GM12878 (cell line): Measurements from ENCODE around the gene SLC1A1. TPM values are rescaled to one million over a fixed set of nuclear protein-coding genes. Genes with fewer than 3 reads are reported as not detected.

Source experiments
- ATAC-seq: fragments of 200-7000 bp; cut with Tn5 transposase; 3 replicates; pipeline ENCODE4 v1.9.1; 2020; ENCODE audit warnings: mild to moderate bottlenecking, moderate library complexity
- BruUV-seq: library from RNA; stranded (reverse); fragments of 400-500 nt; replicated peaks from 2 replicates; lab custom pipeline; 2021; lab: Mats Ljungman, UMichigan
- CTCF ChIA-PET: fragments of 300-600 bp; sonication (Branson Sonifier 250); formaldehyde crosslinking; extraction: SDS; loops from one replicate; lab custom pipeline; 2021; ENCODE audit warnings: inconsistent platforms; lab: Yijun Ruan, JAX
- POLR2A ChIA-PET: fragments of 350-600 bp; formaldehyde crosslinking; extraction: SDS; loops from one replicate; lab custom pipeline; 2021; ENCODE audit warnings: inconsistent platforms; lab: Charles Lee
- RAD21 ChIA-PET: fragments of 300-600 bp; sonication (Branson Sonifier 250); formaldehyde crosslinking; loops from one replicate; lab custom pipeline; 2023; ENCODE audit warnings: antibody characterized with exemption; ENCODE audit not compliant: unreplicated experiment; lab: Charles Lee
- SMC1A ChIA-PET: fragments of 300-600 bp; sonication (Branson Sonifier 250); formaldehyde crosslinking; loops from one replicate; lab custom pipeline; 2023; ENCODE audit not compliant: unreplicated experiment, uncharacterized antibody; lab: Charles Lee
- DNase-seq: peaks from one replicate; pipeline ENCODE4 v3.0.0-alpha.2; 2011; ENCODE audit warnings: low read depth, low spot score
- FAIRE-seq: peaks from 3 replicates; lab custom pipeline; 2011; peaks lifted over from hg19 to GRCh38; lab: Jason Lieb, UNC
- H2AFZ ChIP-seq: 2 replicates; pipeline ENCODE4 v1.6.0; 2011; ENCODE audit warnings: low read depth, low read length, control low read depth; ENCODE audit not compliant: control insufficient read depth
- H3K27ac ChIP-seq: 2 replicates; pipeline ENCODE4 v1.5.1; 2011; ENCODE audit warnings: control low read depth; ENCODE audit not compliant: control insufficient read depth, insufficient read depth
- H3K27me3 ChIP-seq, 2 experiments: replicated peaks in 1 of 2; 2 replicates each; pipeline versions ENCODE4 v1.6.0 to v1.6.1; 2011; ENCODE audit warnings: low read length in 1 of 2; ENCODE audit not compliant: control insufficient read depth in 2 of 2, insufficient read depth in 2 of 2
- H3K36me3 ChIP-seq, 2 experiments: 2 replicates each; pipeline ENCODE4 v1.5.1; 2011; ENCODE audit warnings: low read length in 1 of 2; ENCODE audit not compliant: control insufficient read depth in 2 of 2, insufficient read depth in 2 of 2
- H3K4me1 ChIP-seq: 2 replicates; pipeline ENCODE4 v1.6.1; 2011; ENCODE audit warnings: mild to moderate bottlenecking, low read length, moderate library complexity, mixed read lengths; ENCODE audit not compliant: control insufficient read depth, insufficient read depth
- H3K4me2 ChIP-seq: 2 replicates; pipeline ENCODE4 v1.6.0; 2011; ENCODE audit warnings: control low read depth; ENCODE audit not compliant: control insufficient read depth, insufficient read depth
- H3K4me3 ChIP-seq: fragments of 200-600 bp; sonication (generic); 2 replicates; pipeline ENCODE4 v1.5.1; 2016
- H3K79me2 ChIP-seq: 2 replicates; pipeline ENCODE4 v1.6.0; 2011; ENCODE audit warnings: low read length; ENCODE audit not compliant: control insufficient read depth, insufficient read depth
- H3K9ac ChIP-seq: 2 replicates; pipeline ENCODE4 v1.8.0; 2011; ENCODE audit warnings: low read length, control low read depth, mixed read lengths; ENCODE audit not compliant: control insufficient read depth, insufficient read depth
- H3K9me3 ChIP-seq: replicated peaks from 3 replicates; pipeline ENCODE4 v1.5.1; 2011; ENCODE audit warnings: mild to moderate bottlenecking, low read length; ENCODE audit not compliant: control insufficient read depth, insufficient read depth
- H4K20me1 ChIP-seq: 2 replicates; pipeline ENCODE4 v1.6.0; 2011; ENCODE audit not compliant: control insufficient read depth, insufficient read depth
- POLR2AphosphoS2 ChIP-seq: IDR thresholded peaks from 2 replicates; pipeline ENCODE4 v1.6.1; 2011; ENCODE audit warnings: low read depth, mild to moderate bottlenecking, low read length, improper control_type of control experiment, moderate library complexity
- TARDBP ChIP-seq: IDR thresholded peaks from 2 replicates; pipeline ENCODE4 v1.6.1; 2016; ENCODE audit warnings: borderline replicate concordance
- WGBS: methylation state at CpG from one replicate; pipeline ENCODE4 v1.1.6; 2016; ENCODE audit warnings: low lambda C conversion rate; ENCODE audit not compliant: insufficient replicate concordance, insufficient coverage; ENCODE audit errors: missing lambda C conversion rate; 5-methylcytosine and 5-hydroxymethylcytosine counted together
- in situ Hi-C: fragments of 300-500 bp; cut with MboI; formaldehyde crosslinking; loops from 9 replicates; pipeline ENCODE4 v1.14.3; 2018; ENCODE audit warnings: mixed read lengths
- intact Hi-C: fragments of 100-400 bp; cut with micrococcal nuclease; formaldehyde crosslinking; loops from one replicate; pipeline ENCODE4 v1.14.2; 2022; ENCODE audit not compliant: unreplicated experiment
- polyA plus RNA-seq, 11 experiments: library from polyadenylated mRNA; depleted of rRNA in 4 of 11; unstranded in 6 of 11; stranded (reverse) in 5 of 11; fragments of >200 nt; fragmentation: Nextera tagmentation in 4 of 11; fragmentation: Illumina TruSeq in 1 of 11; extraction: Ambion mirVana in 4 of 11; extraction: Trizol in 1 of 11; gene quantifications; 1 replicate in 1 of 11; 2 replicates in 10 of 11; pipeline versions ENCODE4 v1.2.1 to v1.2.3, GENCODE V29; 2011 to 2016; ENCODE audit warnings: inconsistent platforms in 2 of 11, missing spikeins in 2 of 11, low read depth in 1 of 11
- total RNA-seq, 4 experiments: library from RNA; depleted of rRNA in 3 of 4; stranded (reverse); fragments of >200 nt in 3 of 4; fragmentation: Illumina TruSeq in 1 of 4; extraction: Trizol in 1 of 4; gene quantifications; 2 replicates each; pipeline versions ENCODE4 v1.2.1 to v1.2.3, GENCODE V29; 2013 to 2021
- TF ChIP-seq, protein P1 (sequence below): fragments of 450-650 bp; formaldehyde crosslinking; IDR thresholded peaks from 2 replicates; pipeline ENCODE4 v1.4.0; 2020; ENCODE audit warnings: mild to moderate bottlenecking, moderate library complexity
- TF ChIP-seq, protein P2 (sequence below): IDR thresholded peaks from 2 replicates; pipeline ENCODE4 v1.6.1; 2012; ENCODE audit warnings: low read length, inconsistent platforms

The SLC1A1 gene
- total and polyA plus RNA-seq, 10 of the 15 experiments (the other 5 are each of a cell fraction or from before 2014, with no cell fraction given) = 4.2 to 24.9 (median 18.3) TPM

DNA sequence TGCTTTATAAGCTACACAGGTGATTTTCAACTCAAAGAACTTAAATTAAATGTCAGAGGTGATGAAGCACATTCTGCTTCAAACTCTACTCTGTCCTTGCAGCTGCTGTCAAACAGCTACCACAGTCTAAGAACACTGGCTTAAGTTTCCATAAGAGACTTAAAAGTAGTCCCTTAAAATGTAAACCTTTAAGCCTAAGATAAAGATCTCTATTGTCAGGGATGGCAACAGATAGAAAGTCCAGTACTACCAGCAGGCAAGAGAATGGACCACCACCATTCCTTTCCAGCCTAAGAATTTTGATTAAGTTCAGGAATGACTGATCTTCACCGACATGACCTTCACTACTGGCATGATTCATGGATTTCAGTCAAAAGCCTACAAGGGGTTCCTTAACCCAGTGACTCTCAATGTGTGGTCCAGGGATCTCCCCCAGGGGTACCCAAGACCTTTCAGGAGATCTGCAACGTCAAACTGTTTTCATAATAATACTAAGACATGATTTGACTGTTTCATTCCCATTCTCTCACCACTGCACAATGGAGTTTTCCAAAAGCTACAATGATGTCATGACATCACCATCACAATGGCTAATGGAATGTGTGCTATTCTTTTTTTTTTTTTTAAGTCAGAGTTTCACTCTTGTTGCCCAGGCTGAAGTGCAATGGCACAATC lies 130.8 kb downstream of the SLC1A1 start:
- Histone ChIP-seq H3K36me3 (no peaks in the 10 kb centered on the region), H3K79me2 (no peaks in the 10 kb centered on the region), H2AFZ (no peak overlapping the region), H3K4me3 (no peak overlapping the region), H3K4me2 (no peak overlapping the region)
- BruUV-seq = no TSS peak
- ChIA-PET CTCF (interaction anchor here (0.6 to 2.2 kb wide), 2 partner anchors 16 to 300 kb away, joined by 3 to 6 read pairs; no protein-coding TSS in a partner anchor), POLR2A (no interaction called here), SMC1A (no interaction called here)
- TF ChIP-seq, protein P1, sequence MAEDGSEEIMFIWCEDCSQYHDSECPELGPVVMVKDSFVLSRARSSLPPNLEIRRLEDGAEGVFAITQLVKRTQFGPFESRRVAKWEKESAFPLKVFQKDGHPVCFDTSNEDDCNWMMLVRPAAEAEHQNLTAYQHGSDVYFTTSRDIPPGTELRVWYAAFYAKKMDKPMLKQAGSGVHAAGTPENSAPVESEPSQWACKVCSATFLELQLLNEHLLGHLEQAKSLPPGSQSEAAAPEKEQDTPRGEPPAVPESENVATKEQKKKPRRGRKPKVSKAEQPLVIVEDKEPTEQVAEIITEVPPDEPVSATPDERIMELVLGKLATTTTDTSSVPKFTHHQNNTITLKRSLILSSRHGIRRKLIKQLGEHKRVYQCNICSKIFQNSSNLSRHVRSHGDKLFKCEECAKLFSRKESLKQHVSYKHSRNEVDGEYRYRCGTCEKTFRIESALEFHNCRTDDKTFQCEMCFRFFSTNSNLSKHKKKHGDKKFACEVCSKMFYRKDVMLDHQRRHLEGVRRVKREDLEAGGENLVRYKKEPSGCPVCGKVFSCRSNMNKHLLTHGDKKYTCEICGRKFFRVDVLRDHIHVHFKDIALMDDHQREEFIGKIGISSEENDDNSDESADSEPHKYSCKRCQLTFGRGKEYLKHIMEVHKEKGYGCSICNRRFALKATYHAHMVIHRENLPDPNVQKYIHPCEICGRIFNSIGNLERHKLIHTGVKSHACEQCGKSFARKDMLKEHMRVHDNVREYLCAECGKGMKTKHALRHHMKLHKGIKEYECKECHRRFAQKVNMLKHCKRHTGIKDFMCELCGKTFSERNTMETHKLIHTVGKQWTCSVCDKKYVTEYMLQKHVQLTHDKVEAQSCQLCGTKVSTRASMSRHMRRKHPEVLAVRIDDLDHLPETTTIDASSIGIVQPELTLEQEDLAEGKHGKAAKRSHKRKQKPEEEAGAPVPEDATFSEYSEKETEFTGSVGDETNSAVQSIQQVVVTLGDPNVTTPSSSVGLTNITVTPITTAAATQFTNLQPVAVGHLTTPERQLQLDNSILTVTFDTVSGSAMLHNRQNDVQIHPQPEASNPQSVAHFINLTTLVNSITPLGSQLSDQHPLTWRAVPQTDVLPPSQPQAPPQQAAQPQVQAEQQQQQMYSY = no peak
- no peak for TF ChIP-seq POLR2AphosphoS2
- TF ChIP-seq TARDBP = no peak
- TF ChIP-seq, protein P2, sequence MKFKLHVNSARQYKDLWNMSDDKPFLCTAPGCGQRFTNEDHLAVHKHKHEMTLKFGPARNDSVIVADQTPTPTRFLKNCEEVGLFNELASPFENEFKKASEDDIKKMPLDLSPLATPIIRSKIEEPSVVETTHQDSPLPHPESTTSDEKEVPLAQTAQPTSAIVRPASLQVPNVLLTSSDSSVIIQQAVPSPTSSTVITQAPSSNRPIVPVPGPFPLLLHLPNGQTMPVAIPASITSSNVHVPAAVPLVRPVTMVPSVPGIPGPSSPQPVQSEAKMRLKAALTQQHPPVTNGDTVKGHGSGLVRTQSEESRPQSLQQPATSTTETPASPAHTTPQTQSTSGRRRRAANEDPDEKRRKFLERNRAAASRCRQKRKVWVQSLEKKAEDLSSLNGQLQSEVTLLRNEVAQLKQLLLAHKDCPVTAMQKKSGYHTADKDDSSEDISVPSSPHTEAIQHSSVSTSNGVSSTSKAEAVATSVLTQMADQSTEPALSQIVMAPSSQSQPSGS = no peak
- TF ChIP-seq, all 136 proteins: peak for 0
- Histone ChIP-seq H4K20me1 (no peaks in the 10 kb centered on the region), H3K9ac (no peak overlapping the region), H3K27ac (no peak overlapping the region), H3K27me3 (no peaks in the 10 kb centered on the region), H3K4me1 (peaks cover 6% of the 10 kb centered on the region), H3K9me3 (no peaks in the 10 kb centered on the region)
- in situ Hi-C loops (no loop called here), intact Hi-C loops (no loop called here)
- 38% methylated on average over 2 of the region's 2 CpGs for WGBS
- no peak for FAIRE-seq
- RAD21 ChIA-PET = no interaction called here
- DNase-seq = no peak
- no peak for ATAC-seq
